Retina (tissue), 1 donor: ENCODE results near the gene ZNF497.

Experiments
- DNase-seq: peaks from one replicate; pipeline ENCODE4 v3.0.0-alpha.2; 2016

The ZNF497 gene

GRCh38 chr19:58346961-58347929, 15.3 kb downstream of the ZNF497 start:
- peak; percentile 87 for DNase-seq

- DNase-seq = no peak
Measured at GRCh38 chr19:58345558-58345957, 17.0 kb downstream of the ZNF497 start.

- no peak for DNase-seq
Measured at GRCh38 chr19:58338825-58339558, 23.6 kb downstream of the ZNF497 start.

GRCh38 chr19:58338336-58338735, 24.2 kb downstream of the ZNF497 start:
- no peak for DNase-seq

- no peak for DNase-seq
Measured at GRCh38 chr19:58336820-58337219, 25.7 kb downstream of the ZNF497 start.

GRCh38 chr19:58336216-58336615, 26.3 kb downstream of the ZNF497 start:
- DNase-seq = no peak

GRCh38 chr19:58335630-58336029, 26.9 kb downstream of the ZNF497 start:
- DNase-seq = no peak

- DNase-seq = no peak
Measured at GRCh38 chr19:58334691-58335249, 27.8 kb downstream of the ZNF497 start.

GRCh38 chr19:58332697-58333096, 29.9 kb downstream of the ZNF497 start:
- DNase-seq = no peak

- no peak for DNase-seq
Measured at GRCh38 chr19:58330458-58330857, 32.1 kb downstream of the ZNF497 start.

GRCh38 chr19:58328999-58329398, 33.6 kb downstream of the ZNF497 start:
- DNase-seq = no peak

GRCh38 chr19:58326914-58327726, 35.4 kb downstream of the ZNF497 start, which contains the start of gene ZSCAN22:
ZSCAN22 (plus strand) TSS chr19:58326994; CDS start chr19:58334803, 7,809 bp downstream.
- DNase-seq = peak; percentile 99

- no peak for DNase-seq
Measured at GRCh38 chr19:58326501-58326913, 36.0 kb downstream of the ZNF497 start.

- no peak for DNase-seq
Measured at GRCh38 chr19:58325311-58326022, 37.1 kb downstream of the ZNF497 start.

GRCh38 chr19:58319241-58319640, 43.3 kb downstream of the ZNF497 start:
- DNase-seq = no peak

- DNase-seq = no peak
Measured at GRCh38 chr19:58318297-58318696, 44.3 kb downstream of the ZNF497 start.

- no peak for DNase-seq
Measured at GRCh38 chr19:58317476-58318072, 45.0 kb downstream of the ZNF497 start.

- no peak for DNase-seq
Measured at GRCh38 chr19:58315580-58315979, 47.0 kb downstream of the ZNF497 start.

GRCh38 chr19:58311345-58311865, 51.1 kb downstream of the ZNF497 start:
- DNase-seq = no peak

- peak; percentile 52 for DNase-seq
Measured at GRCh38 chr19:58310685-58311084, 51.9 kb downstream of the ZNF497 start.

- no peak for DNase-seq
Measured at GRCh38 chr19:58307736-58308135, 54.8 kb downstream of the ZNF497 start.
